HG02588 (cell line): ENCODE measurements around the gene UXS1.
A peak's percentile ranks its signal among the peaks of the same experiment; 100 is the strongest.
"Not testable (repeated sequence)": the region's sequence is repeated elsewhere in the genome, so short reads cannot be mapped to it uniquely, and the experiment has no call there.

ENCODE experiments used
- ATAC-seq: cut with Tn5 transposase; IDR thresholded peaks from one replicate; pipeline ENCODE4 v1.9.1; 2021; ENCODE audit warnings: mild to moderate bottlenecking, moderate library complexity; ENCODE audit not compliant: unreplicated experiment

The UXS1 gene

GRCh38 chr2:106137731-106138521 is 56.2 kb downstream of the UXS1 start:
- no peak for ATAC-seq

- not testable (repeated sequence) for ATAC-seq
Measured at GRCh38 chr2:106131192-106131591, 62.9 kb downstream of the UXS1 start.

GRCh38 chr2:106130251-106130998 is 63.7 kb downstream of the UXS1 start:
- no peak for ATAC-seq

- ATAC-seq, result no peak
Measured at GRCh38 chr2:106129592-106129991, 64.5 kb downstream of the UXS1 start.

- no peak for ATAC-seq
Measured at GRCh38 chr2:106129150-106129549, 65.0 kb downstream of the UXS1 start.

- no peak for ATAC-seq
Measured at GRCh38 chr2:106127776-106128268, 66.3 kb downstream of the UXS1 start.

GRCh38 chr2:106127282-106127771 is 66.8 kb downstream of the UXS1 start:
- no peak for ATAC-seq

GRCh38 chr2:106126705-106127281 is 67.3 kb downstream of the UXS1 start:
- no peak for ATAC-seq

- no peak for ATAC-seq
Measured at GRCh38 chr2:106126295-106126694, 67.8 kb downstream of the UXS1 start.

GRCh38 chr2:106124905-106125549 is 69.1 kb downstream of the UXS1 start:
- no peak for ATAC-seq

GRCh38 chr2:106124106-106124756 is 69.9 kb downstream of the UXS1 start:
- no peak for ATAC-seq

- no peak for ATAC-seq
Measured at GRCh38 chr2:106122157-106122556, 71.9 kb downstream of the UXS1 start.

GRCh38 chr2:106120432-106120831 is 73.7 kb downstream of the UXS1 start:
- ATAC-seq, result no peak

- no peak for ATAC-seq
Measured at GRCh38 chr2:106119074-106119473, 75.0 kb downstream of the UXS1 start.

GRCh38 chr2:106117882-106118684 is 76.0 kb downstream of the UXS1 start:
- ATAC-seq, result no peak

GRCh38 chr2:106117347-106117746 is 76.8 kb downstream of the UXS1 start:
- no peak for ATAC-seq

GRCh38 chr2:106116248-106116647 is 77.9 kb downstream of the UXS1 start:
- ATAC-seq, result no peak

- no peak for ATAC-seq
Measured at GRCh38 chr2:106115665-106116064, 78.4 kb downstream of the UXS1 start.

GRCh38 chr2:106115250-106115649 is 78.9 kb downstream of the UXS1 start:
- peak; percentile 80 for ATAC-seq

- no peak for ATAC-seq
Measured at GRCh38 chr2:106114166-106114565, 79.9 kb downstream of the UXS1 start.
